Measurements from ENCODE around the gene ITGA7.

Gene ITGA7

GRCh38 chr12:55637467-55637866 lies 70.2 kb downstream of the ITGA7 start:
- DNase-seq = peak; percentile 46

GRCh38 chr12:55636853-55637252 lies 70.9 kb downstream of the ITGA7 start, which contains the start of gene OR10P1:
Gene OR10P1 (plus strand): TSS chr12:55636892. CDS start chr12:55636892, 0 bp downstream.
- no peak for DNase-seq

- peak; percentile 29 for DNase-seq
Observed at GRCh38 chr12:55636116-55636655, 71.5 kb downstream of the ITGA7 start.

Measured in activated CD4-positive, alpha-beta T cell treated with anti-CD3 and anti-CD28 coated beads for 48 hours (primary cell).